Measurements from ENCODE around the gene GASK1A.

GASK1A gene

GRCh38 chr3:43087249-43087776 lies 108.2 kb downstream of the GASK1A start (continued):
- TF ChIP-seq ZNF394 (tag by site-specific recombination; IDR thresholded peaks at IDR 0.05; ENCODE audit: borderline replicate concordance) (no peak), ZBTB49 (tag by site-specific recombination; IDR thresholded peaks at IDR 0.05; ENCODE audit: low read depth) (no peak), ZNF768 (tag by site-specific recombination; IDR thresholded peaks at IDR 0.05) (no peak), ZNF10 (tag by site-specific recombination; IDR thresholded peaks at IDR 0.05) (no peak), SP2 (tag by site-specific recombination; IDR thresholded peaks at IDR 0.05) (no peak), EGR2 (tag by site-specific recombination; IDR thresholded peaks at IDR 0.05; ENCODE audit: low read depth) (no peak), ZNF701 (tag by site-specific recombination; IDR thresholded peaks at IDR 0.05) (no peak), KLF1 (tag by site-specific recombination; IDR thresholded peaks at IDR 0.05) (no peak)

- no peaks in the 10 kb centered on the region; the same call in 1 of the 2 replicates for H3K4me1 ChIP-seq (ENCODE audit: control insufficient read depth, insufficient read depth, low read length)
- ChIA-PET POLR2A (interaction anchor here (0.6 kb wide), 1 partner anchor 120 kb away, joined by 3 read pairs; no protein-coding TSS in a partner anchor), CTCF (interaction anchor here (1.5 to 3.0 kb wide), 2 partner anchors 18 to 128 kb away, joined by 6 to 12 read pairs; no protein-coding TSS in a partner anchor)
- H3K27ac ChIP-seq (ENCODE audit: extremely low read depth, low read depth, low read length): no peak overlapping the region
- peaks cover 0 to 3% of the 10 kb centered on the region in 2 experiments; a peak in 1 of 3 replicates for H3K36me3 ChIP-seq (ENCODE audit: control insufficient read depth in 2 of 2, insufficient read depth in 1 of 2, low read length in 2 of 2)
- H3K9me3 ChIP-seq (ENCODE audit: control insufficient read depth, insufficient read depth, low read depth, low read length): no peaks in the 10 kb centered on the region
- TF ChIP-seq ZNF274 (IDR thresholded peaks at IDR 0.05; ENCODE audit: low read length) (no peak), ZNF274 (tag by site-specific recombination; IDR thresholded peaks at IDR 0.05; ENCODE audit: borderline replicate concordance) (no peak), MEIS1 (CRISPR knock-in tag; IDR thresholded peaks at IDR 0.05; ENCODE audit: borderline replicate concordance) (no peak), ZNF837 (tag by site-specific recombination; IDR thresholded peaks at IDR 0.05) (no peak), SALL2 (tag by site-specific recombination; IDR thresholded peaks at IDR 0.05; ENCODE audit: borderline replicate concordance) (no peak), ZNF140 (tag by site-specific recombination; IDR thresholded peaks at IDR 0.05) (no peak), ZNF792 (tag by site-specific recombination; IDR thresholded peaks at IDR 0.05) (no peak), PRDM4 (tag by site-specific recombination; IDR thresholded peaks at IDR 0.05) (no peak), KLF16 (tag by site-specific recombination; IDR thresholded peaks at IDR 0.05) (no peak), ELK4 (IDR thresholded peaks at IDR 0.05; ENCODE audit: borderline replicate concordance, low read depth, low read length) (no peak), ZNF311 (tag by site-specific recombination; IDR thresholded peaks at IDR 0.05; ENCODE audit: borderline replicate concordance) (no peak), PBX3 (CRISPR knock-in tag; IDR thresholded peaks at IDR 0.05) (no peak), TRIM28 (IDR thresholded peaks at IDR 0.05; ENCODE audit: borderline replicate concordance, low read length) (no peak), ZNF324 (tag by site-specific recombination; IDR thresholded peaks at IDR 0.05) (no peak), ZNF248 (tag by site-specific recombination; IDR thresholded peaks at IDR 0.05) (no peak), SCRT1 (tag by site-specific recombination; IDR thresholded peaks at IDR 0.05; ENCODE audit: borderline replicate concordance) (no peak)
- H3K4me3 ChIP-seq (ENCODE audit: low read depth, low read length): no peak overlapping the region
These were observed 110.0 kb downstream of the GASK1A start for GRCh38 chr3:43089081-43089480.
